GM06990 (cell line): Measurements from ENCODE around the gene PTPRD.

Source experiments
- DNase-seq: peaks from one replicate; pipeline ENCODE4 v3.0.0-alpha.2; 2011; ENCODE audit not compliant: insufficient read length; ENCODE audit errors: extremely low read depth
- H3K27me3 ChIP-seq: replicated peaks from 2 replicates; pipeline ENCODE4 v1.6.0; 2011; ENCODE audit warnings: low read length; ENCODE audit not compliant: control insufficient read depth, insufficient read depth
- H3K36me3 ChIP-seq: 2 replicates; pipeline ENCODE4 v1.5.1; 2011; ENCODE audit warnings: low read length; ENCODE audit not compliant: control insufficient read depth, insufficient read depth
- H3K4me3 ChIP-seq: replicated peaks from 2 replicates; pipeline ENCODE4 v1.5.1; 2011; ENCODE audit warnings: low read depth, mild to moderate bottlenecking, control low read depth, low read length
- TF ChIP-seq, protein P1 (sequence below): IDR thresholded peaks from 2 replicates; pipeline ENCODE4 v1.5.1; 2011; ENCODE audit warnings: low read length, control low read depth, mild to moderate bottlenecking, inconsistent platforms; ENCODE audit not compliant: insufficient read depth, poor library complexity, severe bottlenecking

The PTPRD gene

DNA sequence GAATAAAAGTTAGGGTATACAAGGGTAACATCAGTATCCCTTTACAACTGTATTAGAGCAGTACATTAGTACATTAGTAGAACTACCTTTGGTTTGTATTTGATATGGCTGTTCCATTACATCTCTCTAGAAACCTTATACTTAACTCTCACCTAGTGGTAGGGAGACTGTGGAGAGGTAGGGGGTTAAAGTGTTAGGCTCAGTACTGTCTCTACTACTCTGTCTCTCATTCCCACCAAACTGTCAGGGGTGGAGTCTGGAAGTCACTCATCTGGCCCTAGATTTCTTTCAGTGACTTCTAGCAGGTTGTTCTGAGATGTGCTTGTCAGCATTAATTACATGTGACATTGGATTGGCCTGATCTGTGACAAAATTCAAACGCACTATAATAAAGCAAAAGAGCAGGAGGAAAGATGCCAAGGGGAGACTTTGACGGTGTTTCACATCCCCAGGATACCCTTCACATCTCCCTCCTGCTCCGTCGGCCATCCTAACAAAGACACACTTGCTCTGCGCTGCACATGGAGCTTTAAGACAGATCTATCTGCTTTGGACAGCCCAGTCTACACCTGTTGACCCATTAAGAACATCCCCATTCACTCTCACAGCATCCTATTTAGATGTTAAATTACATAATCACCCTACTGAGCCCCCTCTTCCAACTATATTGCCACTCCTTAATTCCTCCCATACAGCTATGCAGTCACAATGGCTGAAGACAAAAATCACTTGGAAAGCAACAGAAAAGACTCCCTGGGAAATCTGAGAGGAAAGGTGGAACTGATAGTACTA lies 1770.2 kb downstream of the PTPRD start:
- TF ChIP-seq, protein P1, sequence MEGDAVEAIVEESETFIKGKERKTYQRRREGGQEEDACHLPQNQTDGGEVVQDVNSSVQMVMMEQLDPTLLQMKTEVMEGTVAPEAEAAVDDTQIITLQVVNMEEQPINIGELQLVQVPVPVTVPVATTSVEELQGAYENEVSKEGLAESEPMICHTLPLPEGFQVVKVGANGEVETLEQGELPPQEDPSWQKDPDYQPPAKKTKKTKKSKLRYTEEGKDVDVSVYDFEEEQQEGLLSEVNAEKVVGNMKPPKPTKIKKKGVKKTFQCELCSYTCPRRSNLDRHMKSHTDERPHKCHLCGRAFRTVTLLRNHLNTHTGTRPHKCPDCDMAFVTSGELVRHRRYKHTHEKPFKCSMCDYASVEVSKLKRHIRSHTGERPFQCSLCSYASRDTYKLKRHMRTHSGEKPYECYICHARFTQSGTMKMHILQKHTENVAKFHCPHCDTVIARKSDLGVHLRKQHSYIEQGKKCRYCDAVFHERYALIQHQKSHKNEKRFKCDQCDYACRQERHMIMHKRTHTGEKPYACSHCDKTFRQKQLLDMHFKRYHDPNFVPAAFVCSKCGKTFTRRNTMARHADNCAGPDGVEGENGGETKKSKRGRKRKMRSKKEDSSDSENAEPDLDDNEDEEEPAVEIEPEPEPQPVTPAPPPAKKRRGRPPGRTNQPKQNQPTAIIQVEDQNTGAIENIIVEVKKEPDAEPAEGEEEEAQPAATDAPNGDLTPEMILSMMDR = no peak
- H3K4me3 ChIP-seq = no peak overlapping the region
- DNase-seq = no peak
- no peaks in the 10 kb centered on the region for H3K36me3 ChIP-seq
- no peaks in the 10 kb centered on the region for H3K27me3 ChIP-seq

DNA sequence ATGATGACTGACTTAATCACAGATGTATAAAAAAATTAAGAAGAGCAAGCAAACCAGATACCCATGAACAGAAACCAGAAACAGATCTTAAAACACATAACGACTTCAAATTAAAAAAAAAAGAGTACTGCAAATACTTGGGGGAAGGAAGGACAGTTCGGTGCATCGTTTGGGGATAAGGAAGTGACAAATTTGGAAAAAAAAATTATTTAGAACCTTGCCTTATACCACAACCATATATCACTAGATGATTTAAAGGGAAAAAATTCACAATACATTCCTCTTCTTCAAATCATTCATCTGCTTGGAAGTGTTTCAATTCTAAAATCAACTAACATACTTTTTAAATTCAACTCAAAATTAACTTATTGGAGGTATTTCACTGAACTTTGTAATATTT lies 1774.7 kb downstream of the PTPRD start:
- Histone ChIP-seq H3K36me3 (no peaks in the 10 kb centered on the region), H3K27me3 (no peaks in the 10 kb centered on the region), H3K4me3 (no peak overlapping the region)
- TF ChIP-seq, protein P1 = no peak
- no peak for DNase-seq

- Histone ChIP-seq H3K36me3 (no peaks in the 10 kb centered on the region), H3K4me3 (no peak overlapping the region), H3K27me3 (no peaks in the 10 kb centered on the region)
- no peak for DNase-seq
- TF ChIP-seq, protein P1 = no peak
Observed at GRCh38 chr9:8835291-8835690, 1777.5 kb downstream of the PTPRD start.

- no peak for DNase-seq
- no peak overlapping the region for H3K4me3 ChIP-seq
- TF ChIP-seq, protein P1 = no peak
- no peaks in the 10 kb centered on the region for H3K27me3 ChIP-seq
- H3K36me3 ChIP-seq = no peaks in the 10 kb centered on the region
Observed at GRCh38 chr9:8832955-8833354, 1779.8 kb downstream of the PTPRD start.

- H3K36me3 ChIP-seq = no peaks in the 10 kb centered on the region
- no peak for DNase-seq
- no peaks in the 10 kb centered on the region for H3K27me3 ChIP-seq
- TF ChIP-seq, protein P1 = no peak
- H3K4me3 ChIP-seq = no peak overlapping the region
Observed at GRCh38 chr9:8832386-8832785, 1780.4 kb downstream of the PTPRD start.
